ENCODE data around the gene IER5. TPM values are rescaled to one million over a fixed set of nuclear protein-coding genes. Genes with fewer than 3 reads are reported as not detected.

The IER5 gene
- total RNA-seq, 1 experiment from 2014 or later: 21.2 TPM

GRCh38 chr1:181049378-181049777 lies 39.1 kb upstream of the IER5 start:
- TF ChIP-seq EZH2 (IDR thresholded peaks at IDR 0.05; ENCODE audit: low read depth): no peak
- H3K4me3 ChIP-seq: no peak overlapping the region
- intact Hi-C loops (cut with micrococcal nuclease; ENCODE audit: unreplicated experiment): no loop called here
- H3K4me1 ChIP-seq (replicated peaks; ENCODE audit: insufficient read depth): no peaks in the 10 kb centered on the region
- no peak overlapping the region for H2AFZ ChIP-seq
- no TSS peak for BruUV-seq (replicated peaks)
- no peaks in the 10 kb centered on the region for H3K9me3 ChIP-seq (ENCODE audit: insufficient read depth, low read depth)
- no peaks in the 10 kb centered on the region for H4K20me1 ChIP-seq (ENCODE audit: insufficient read depth)
- H3F3A ChIP-seq (ENCODE audit: insufficient read depth, low read depth): no peaks in the 10 kb centered on the region
- H3K9me2 ChIP-seq (ENCODE audit: insufficient read depth): no peaks in the 10 kb centered on the region
- no peak overlapping the region for H3K4me2 ChIP-seq
- CTCF ChIA-PET: no interaction called here
- POLR2A ChIA-PET (ENCODE audit: unreplicated experiment): no interaction called here
- H3K27me3 ChIP-seq (ENCODE audit: insufficient read depth, low read depth): no peaks in the 10 kb centered on the region
- H3K27ac ChIP-seq: no peak overlapping the region
- H3K79me2 ChIP-seq (ENCODE audit: low read depth): no peaks in the 10 kb centered on the region
- no peaks in the 10 kb centered on the region for H3K36me3 ChIP-seq (ENCODE audit: low read depth)
- DNase-seq: no peak

- Histone ChIP-seq H2AFZ (no peak overlapping the region), H3K4me2 (no peak overlapping the region), H3K79me2 (ENCODE audit: low read depth) (no peaks in the 10 kb centered on the region), H3K27ac (no peak overlapping the region), H4K20me1 (ENCODE audit: insufficient read depth) (no peaks in the 10 kb centered on the region), H3K27me3 (ENCODE audit: insufficient read depth, low read depth) (no peaks in the 10 kb centered on the region), H3K36me3 (ENCODE audit: low read depth) (no peaks in the 10 kb centered on the region), H3K4me3 (no peak overlapping the region), H3K9me2 (ENCODE audit: insufficient read depth) (no peaks in the 10 kb centered on the region), H3F3A (ENCODE audit: insufficient read depth, low read depth) (no peaks in the 10 kb centered on the region), H3K9me3 (ENCODE audit: insufficient read depth, low read depth) (no peaks in the 10 kb centered on the region), H3K4me1 (replicated peaks; ENCODE audit: insufficient read depth) (no peaks in the 10 kb centered on the region)
- no TSS peak for BruUV-seq (replicated peaks)
- intact Hi-C loops (cut with micrococcal nuclease; ENCODE audit: unreplicated experiment): no loop called here
- CTCF ChIA-PET: no interaction called here
- no peak for DNase-seq
- POLR2A ChIA-PET (ENCODE audit: unreplicated experiment): no interaction called here
- no peak for TF ChIP-seq CTCF (conservative IDR thresholded peaks at IDR 0.05)
- TF ChIP-seq EZH2 (IDR thresholded peaks at IDR 0.05; ENCODE audit: low read depth): no peak
Measured at GRCh38 chr1:181050922-181051321, 37.6 kb upstream of the IER5 start.

- no peak for DNase-seq
- no peak overlapping the region for H3K4me2 ChIP-seq
- H3K79me2 ChIP-seq (ENCODE audit: low read depth): no peaks in the 10 kb centered on the region
- no peaks in the 10 kb centered on the region for H3K27me3 ChIP-seq (ENCODE audit: insufficient read depth, low read depth)
- no peaks in the 10 kb centered on the region for H4K20me1 ChIP-seq (ENCODE audit: insufficient read depth)
- no peaks in the 10 kb centered on the region for H3K36me3 ChIP-seq (ENCODE audit: low read depth)
- intact Hi-C loops (cut with micrococcal nuclease; ENCODE audit: unreplicated experiment): no loop called here
- no peaks in the 10 kb centered on the region for H3F3A ChIP-seq (ENCODE audit: insufficient read depth, low read depth)
- POLR2A ChIA-PET (ENCODE audit: unreplicated experiment): interaction anchor here (0.7 kb wide), 1 partner anchor 732 kb away, joined by 4 read pairs; no protein-coding TSS in a partner anchor
- no peak overlapping the region for H3K4me3 ChIP-seq
- no peaks in the 10 kb centered on the region for H3K4me1 ChIP-seq (replicated peaks; ENCODE audit: insufficient read depth)
- no TSS peak for BruUV-seq (replicated peaks)
- H3K9me3 ChIP-seq (ENCODE audit: insufficient read depth, low read depth): 0 out of 2 replicates have a peak, but pooled peaks cover 4% of the 10 kb centered on the region
- CTCF ChIA-PET: interaction anchor here (0.6 kb wide), 1 partner anchor 520 kb away, joined by 3 read pairs; no protein-coding TSS in a partner anchor
- TF ChIP-seq CTCF (conservative IDR thresholded peaks at IDR 0.05): no peak
- no peak for TF ChIP-seq EZH2 (IDR thresholded peaks at IDR 0.05; ENCODE audit: low read depth)
- H2AFZ ChIP-seq: no peak overlapping the region
- H3K9me2 ChIP-seq (ENCODE audit: insufficient read depth): no peaks in the 10 kb centered on the region
- H3K27ac ChIP-seq: no peak overlapping the region
Measured at GRCh38 chr1:181056560-181056959, 31.9 kb upstream of the IER5 start.

GRCh38 chr1:181057079-181057478 lies 31.4 kb upstream of the IER5 start:
- H3F3A ChIP-seq (ENCODE audit: insufficient read depth, low read depth): no peaks in the 10 kb centered on the region
- no peaks in the 10 kb centered on the region for H3K79me2 ChIP-seq (ENCODE audit: low read depth)
- H3K4me2 ChIP-seq: no peak overlapping the region
- ChIA-PET POLR2A (ENCODE audit: unreplicated experiment) (no interaction called here), CTCF (interaction anchor here (0.6 kb wide), 1 partner anchor 520 kb away, joined by 3 read pairs; no protein-coding TSS in a partner anchor)
- no peaks in the 10 kb centered on the region for H4K20me1 ChIP-seq (ENCODE audit: insufficient read depth)
- DNase-seq: no peak
- H2AFZ ChIP-seq: no peak overlapping the region
- no peaks in the 10 kb centered on the region for H3K4me1 ChIP-seq (replicated peaks; ENCODE audit: insufficient read depth)
- no TSS peak for BruUV-seq (replicated peaks)
- H3K4me3 ChIP-seq: no peak overlapping the region
- no peaks in the 10 kb centered on the region for H3K27me3 ChIP-seq (ENCODE audit: insufficient read depth, low read depth)
- intact Hi-C loops (cut with micrococcal nuclease; ENCODE audit: unreplicated experiment): no loop called here
- H3K36me3 ChIP-seq (ENCODE audit: low read depth): no peaks in the 10 kb centered on the region
- no peak for TF ChIP-seq EZH2 (IDR thresholded peaks at IDR 0.05; ENCODE audit: low read depth)
- TF ChIP-seq CTCF (conservative IDR thresholded peaks at IDR 0.05): no peak
- no peak overlapping the region for H3K27ac ChIP-seq
- H3K9me2 ChIP-seq (ENCODE audit: insufficient read depth): no peaks in the 10 kb centered on the region
- H3K9me3 ChIP-seq (ENCODE audit: insufficient read depth, low read depth): 0 out of 2 replicates have a peak, but pooled peaks cover 4% of the 10 kb centered on the region

Data from PC-9 (cell line).